ENCODE results near the gene FKBP2. TPM values are rescaled to one million over a fixed set of nuclear protein-coding genes. Genes with fewer than 3 reads are reported as not detected.

Gene FKBP2
- total RNA-seq, 1 donor from 2014 or later = 49.2 TPM

- no peak for DNase-seq (ENCODE audit: low read depth)
Observed at GRCh38 chr11:64219354-64219684, 21.6 kb upstream of the FKBP2 start.

GRCh38 chr11:64219755-64220154, 21.1 kb upstream of the FKBP2 start:
- no peak for DNase-seq (ENCODE audit: low read depth)

- no peak for DNase-seq (ENCODE audit: low read depth)
Observed at GRCh38 chr11:64220271-64220670, 20.6 kb upstream of the FKBP2 start.

DNA sequence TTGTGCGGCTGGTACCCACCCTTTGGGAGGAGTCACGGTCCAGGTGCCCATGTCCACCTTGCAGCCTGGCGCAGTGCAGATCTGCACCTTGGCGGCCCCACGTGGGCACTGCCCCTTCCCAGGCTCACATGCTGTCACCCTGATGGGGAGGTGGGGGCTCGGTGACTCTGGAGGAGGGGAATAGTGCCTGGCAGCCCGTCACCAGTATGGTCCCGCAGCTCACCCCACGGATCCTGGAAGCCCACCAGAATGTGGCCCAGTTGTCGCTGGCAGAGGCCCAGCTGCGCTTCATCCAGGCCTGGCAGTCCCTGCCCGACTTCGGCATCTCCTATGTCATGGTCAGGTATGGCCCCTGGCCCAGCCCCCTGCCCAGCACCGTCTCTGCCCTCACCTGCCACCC, 20.1 kb upstream of the FKBP2 start:
- no peak for DNase-seq (ENCODE audit: low read depth)

DNA sequence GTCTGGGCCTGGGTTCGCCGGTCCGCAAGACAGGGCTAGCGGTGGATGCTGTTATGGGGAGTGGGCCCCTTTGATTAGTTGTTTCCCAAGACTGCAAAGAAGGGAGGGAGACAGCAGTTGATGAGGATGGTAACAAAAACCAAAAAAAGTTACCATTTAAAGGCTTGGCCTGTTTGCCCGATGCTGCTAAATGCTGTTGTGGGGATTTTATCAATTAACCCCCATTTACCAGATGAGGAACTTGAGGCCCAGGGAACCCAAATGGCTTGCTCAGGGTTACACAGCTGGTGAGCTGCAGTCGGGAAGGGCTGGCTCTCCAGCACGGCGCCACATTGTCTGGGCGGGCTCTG, 18.3 kb upstream of the FKBP2 start:
- no peak for DNase-seq (ENCODE audit: low read depth)

GRCh38 chr11:64223001-64223651, 17.8 kb upstream of the FKBP2 start:
- DNase-seq (ENCODE audit: low read depth) = peak; percentile 51

DNA sequence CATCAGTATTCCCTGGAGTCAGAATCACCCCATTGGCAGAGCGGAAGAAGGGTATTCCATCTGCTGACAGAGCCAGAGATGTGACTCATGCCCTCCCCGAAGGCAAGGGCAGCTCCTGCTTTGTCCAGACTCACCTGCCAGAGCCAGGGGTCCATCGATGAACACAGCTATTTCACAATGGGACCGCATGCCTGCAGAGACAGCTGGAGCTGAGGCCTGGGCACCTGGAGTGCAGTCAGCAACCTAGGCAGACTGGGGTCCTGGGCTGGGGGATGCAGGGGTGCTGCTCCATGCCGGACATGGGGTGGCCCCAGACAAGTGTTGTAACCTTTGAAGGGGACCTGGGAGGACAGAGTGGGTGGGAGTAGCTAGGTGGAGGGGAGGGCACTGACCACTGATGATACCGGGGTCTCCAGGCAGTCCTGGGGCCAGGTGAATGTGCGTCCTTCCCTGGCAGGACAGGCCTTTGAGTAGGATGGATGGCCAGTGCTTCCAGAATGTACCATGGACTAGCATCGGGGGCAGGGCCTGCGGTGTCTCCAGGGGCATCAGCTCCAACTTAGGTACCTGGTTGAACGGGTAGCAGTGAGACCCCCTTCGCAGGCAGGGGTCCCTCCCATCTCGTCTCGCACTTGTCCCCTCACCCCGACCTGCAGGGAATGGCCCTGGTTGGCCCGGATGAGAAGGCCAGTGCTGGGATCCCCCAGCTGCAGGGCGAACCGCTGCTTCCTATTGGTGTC, 16.6 kb upstream of the FKBP2 start:
- no peak for DNase-seq (ENCODE audit: low read depth)

DNA sequence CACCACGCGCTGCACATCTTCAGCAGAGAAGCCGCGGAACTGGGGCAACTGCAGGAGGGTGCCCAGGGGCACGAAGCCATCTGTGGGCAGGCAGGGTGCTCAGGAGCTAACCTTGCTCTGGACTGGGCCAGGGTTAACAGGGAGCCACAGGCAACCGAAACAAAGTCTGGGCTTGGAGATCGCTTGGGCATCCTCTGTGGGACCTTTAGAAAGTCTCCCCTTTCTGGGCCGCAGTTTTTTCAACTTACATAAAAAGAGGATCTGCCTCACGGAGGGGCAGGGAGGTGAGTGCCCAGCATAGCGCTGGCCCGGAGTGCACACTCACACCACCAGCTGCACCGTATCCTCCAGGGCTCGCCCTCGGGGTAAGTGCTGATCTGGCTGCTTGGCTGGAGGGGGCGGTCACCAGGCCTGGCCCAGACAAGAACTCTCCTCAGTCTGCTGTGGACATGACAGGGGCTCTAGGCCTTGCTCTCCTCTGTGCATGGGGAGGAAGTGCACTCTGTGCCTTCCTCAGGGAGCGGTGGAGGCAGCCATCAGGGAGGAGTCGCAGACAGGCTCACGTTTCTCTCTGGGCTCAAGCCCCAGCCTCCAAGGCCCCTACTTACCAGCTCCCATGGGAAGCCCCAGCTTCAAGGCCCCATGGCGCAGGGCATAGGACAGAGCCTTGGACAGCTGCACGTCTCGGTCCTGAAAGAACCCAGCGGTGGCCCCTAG, 15.8 kb upstream of the FKBP2 start:
- no peak for DNase-seq (ENCODE audit: low read depth)

- peak; percentile 91 for DNase-seq (ENCODE audit: low read depth)
Observed at GRCh38 chr11:64225608-64226506, 15.0 kb upstream of the FKBP2 start, which contains the start of the genes NUDT22 and TRPT1. TSS of gene NUDT22 (plus strand) at chr11:64226274. CDS start at chr11:64226653, 379 bp downstream. TSS of gene TRPT1 (minus strand) at chr11:64226186. CDS start at chr11:64225860, 326 bp downstream.

- peak; percentile 90 for DNase-seq (ENCODE audit: low read depth)
Observed at GRCh38 chr11:64226507-64227051, 14.3 kb upstream of the FKBP2 start.

GRCh38 chr11:64227405-64227956, 13.4 kb upstream of the FKBP2 start:
- no peak for DNase-seq (ENCODE audit: low read depth)

GRCh38 chr11:64229090-64229743, 11.7 kb upstream of the FKBP2 start:
- no peak for DNase-seq (ENCODE audit: low read depth)

DNA sequence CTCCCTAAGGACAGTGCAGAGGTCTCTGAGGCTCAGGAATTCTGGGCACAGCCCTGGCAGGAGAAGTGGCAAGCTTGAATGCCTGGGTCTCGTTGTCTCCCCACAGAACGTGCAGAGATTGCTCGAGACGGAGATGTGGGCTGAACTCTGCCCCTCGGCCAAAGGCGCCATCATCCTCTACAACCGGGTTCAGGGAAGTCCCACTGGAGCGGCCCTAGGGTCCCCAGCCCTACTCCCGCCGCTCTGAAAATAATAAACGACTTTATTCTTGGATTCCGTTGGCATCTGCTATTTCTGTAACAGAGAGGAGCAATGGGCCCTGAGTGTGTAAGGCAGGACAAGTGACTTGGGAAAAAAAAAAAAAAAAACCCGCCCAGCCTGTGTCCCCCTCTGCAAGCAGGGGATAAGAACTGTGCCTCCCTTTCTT, 11.1 kb upstream of the FKBP2 start:
- no peak for DNase-seq (ENCODE audit: low read depth)

DNA sequence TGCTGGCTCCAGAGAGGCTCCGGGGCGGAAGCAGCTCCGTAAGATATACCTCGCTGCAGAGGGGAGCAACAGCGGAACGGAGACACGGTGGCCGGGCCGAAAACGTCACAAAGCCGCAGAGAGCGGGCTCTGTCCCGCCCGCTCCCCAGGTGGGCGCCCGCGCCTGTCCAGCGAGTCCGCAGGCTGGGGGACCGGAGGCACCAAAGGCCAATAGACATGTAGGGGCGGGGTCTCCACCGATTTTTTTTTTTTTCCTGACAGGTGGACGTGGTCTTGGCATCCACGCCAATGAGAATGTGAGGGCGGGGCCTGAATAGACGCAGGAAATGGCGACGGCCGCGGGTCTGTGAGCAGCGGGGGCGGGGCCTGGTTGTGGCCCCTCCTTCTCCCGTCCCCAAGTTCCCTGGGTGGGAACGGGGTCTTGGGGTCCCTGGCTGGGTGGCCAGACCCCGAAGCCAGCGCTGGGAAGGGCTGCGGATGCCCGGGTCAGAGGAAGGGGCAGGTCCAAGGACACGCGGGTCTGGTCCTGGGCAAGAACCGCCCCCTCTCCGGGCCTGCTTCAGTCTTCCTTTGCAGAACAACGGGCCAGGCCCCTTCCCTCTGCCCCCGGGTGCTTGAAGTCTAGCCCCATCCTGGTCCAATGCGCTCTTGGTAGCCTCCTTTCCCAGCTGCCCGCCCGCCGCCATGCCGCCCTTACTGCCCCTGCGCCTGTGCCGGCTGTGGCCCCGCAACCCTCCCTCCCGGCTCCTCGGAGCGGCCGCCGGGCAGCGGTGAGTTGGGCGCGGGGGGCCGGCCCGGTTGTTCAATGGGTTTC, 10.5 kb upstream of the FKBP2 start, which contains the start of gene DNAJC4:
TSS of gene DNAJC4 (plus strand) at position 378 of the 814 bp plus-strand sequence. CDS start at position 685, 307 bp downstream.
- peak; percentile 83 for DNase-seq (ENCODE audit: low read depth)

DNA sequence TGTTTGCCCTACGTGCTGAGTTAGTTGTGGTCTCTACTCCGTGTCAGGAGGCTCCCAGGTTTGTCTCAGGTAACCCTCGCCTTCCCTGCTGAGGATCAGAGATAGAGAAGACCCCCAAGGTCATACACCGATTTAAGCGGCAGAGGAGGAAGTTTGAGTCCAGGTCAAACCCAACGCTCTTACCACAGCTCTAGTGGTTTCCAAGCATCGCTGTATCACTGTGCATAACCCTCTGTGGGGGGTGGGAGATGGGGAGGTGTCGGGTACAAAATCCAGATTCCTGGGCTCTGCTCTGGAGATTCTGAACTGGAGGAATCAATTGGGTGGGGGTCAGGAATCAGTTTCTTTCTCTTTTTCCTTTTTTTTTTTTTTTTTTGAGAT, 9.9 kb upstream of the FKBP2 start:
- DNase-seq (ENCODE audit: low read depth) = no peak

DNA sequence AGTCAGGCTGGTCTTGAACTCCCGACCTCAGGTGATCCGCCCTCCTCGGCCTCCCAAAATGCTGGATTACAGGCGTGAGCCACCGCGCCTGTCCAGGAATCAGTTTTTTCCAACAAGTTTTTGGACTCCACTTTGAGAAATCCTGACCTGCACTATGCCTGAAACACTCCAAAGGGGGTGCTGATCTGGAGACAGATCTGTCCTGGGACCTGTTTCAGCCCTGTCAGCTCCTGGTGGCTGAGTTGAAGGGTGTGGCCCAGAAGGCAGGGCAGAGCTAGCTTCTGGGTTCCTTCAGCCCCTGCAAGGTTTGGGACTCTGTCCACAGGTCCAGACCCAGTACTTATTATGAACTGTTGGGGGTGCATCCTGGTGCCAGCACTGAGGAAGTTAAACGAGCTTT, 9.3 kb upstream of the FKBP2 start:
- no peak for DNase-seq (ENCODE audit: low read depth)

GRCh38 chr11:64232182-64232966, 8.5 kb upstream of the FKBP2 start:
- no peak for DNase-seq (ENCODE audit: low read depth)

GRCh38 chr11:64232967-64233315, 8.0 kb upstream of the FKBP2 start:
- DNase-seq (ENCODE audit: low read depth) = no peak

All from myocyte (in vitro differentiated cells).